Urothelium cell line (cell line): ENCODE data around the gene JAGN1.

Source experiments
- DNase-seq: peaks from one replicate; pipeline ENCODE4 v3.0.0; 2011; ENCODE audit warnings: low spot score, mixed read lengths
- FAIRE-seq: peaks from 2 replicates; lab custom pipeline; 2011; peaks lifted over from hg19 to GRCh38; lab: Jason Lieb, UNC

The JAGN1 gene

DNA sequence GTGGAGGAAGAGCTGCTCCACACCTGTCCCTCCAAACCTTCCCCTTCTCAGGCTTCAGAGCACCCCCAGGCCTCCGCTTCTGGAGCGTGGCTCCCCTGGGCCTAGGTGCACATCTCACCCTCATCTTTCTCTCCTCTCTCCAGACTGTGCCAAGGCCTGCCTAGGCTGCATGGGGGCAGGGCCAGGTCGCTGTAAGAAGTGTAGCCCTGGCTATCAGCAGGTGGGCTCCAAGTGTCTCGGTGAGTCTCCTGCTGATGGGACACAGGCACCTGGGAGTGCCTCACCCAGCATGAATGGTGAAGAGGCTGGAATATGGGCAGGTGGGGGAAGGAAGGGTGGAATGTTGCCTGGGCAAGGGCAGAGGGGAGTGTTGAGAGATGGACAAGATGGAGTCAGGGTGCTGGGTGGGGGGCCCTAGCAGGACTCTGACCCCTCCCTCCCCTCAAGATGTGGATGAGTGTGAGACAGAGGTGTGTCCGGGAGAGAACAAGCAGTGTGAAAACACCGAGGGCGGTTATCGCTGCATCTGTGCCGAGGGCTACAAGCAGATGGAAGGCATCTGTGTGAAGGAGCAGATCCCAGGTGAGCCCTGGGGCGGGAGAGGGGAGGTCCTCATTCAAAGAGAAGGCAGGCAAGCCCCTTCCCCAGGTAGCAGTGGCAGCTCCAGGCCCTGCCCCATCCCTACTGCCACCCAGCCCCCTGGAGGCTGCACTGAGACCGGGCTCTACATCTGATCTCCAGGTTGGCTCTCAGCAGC is 52.7 kb downstream of the JAGN1 start:
- DNase-seq (no peak), FAIRE-seq (no peak)
